Retinal pigment epithelial cell (primary cell): ENCODE measurements around the gene NKIRAS2.
"Not testable (repeated sequence)": the region's sequence is repeated elsewhere in the genome, so short reads cannot be mapped to it uniquely, and the experiment has no call there.

Source experiments
- DNase-seq: peaks from one replicate; pipeline ENCODE4 v3.0.0-alpha.2; 2010; ENCODE audit warnings: low read depth
- H3K4me3 ChIP-seq: 2 replicates; pipeline ENCODE4 v1.5.1; 2011; ENCODE audit warnings: mild to moderate bottlenecking, low read length, control low read depth, moderate library complexity
- TF ChIP-seq, protein P1 (sequence below): conservative IDR thresholded peaks from 2 replicates; pipeline ENCODE4 v1.5.1; 2011; ENCODE audit warnings: low read depth, low read length, control low read depth, inconsistent platforms

The NKIRAS2 gene

DNA sequence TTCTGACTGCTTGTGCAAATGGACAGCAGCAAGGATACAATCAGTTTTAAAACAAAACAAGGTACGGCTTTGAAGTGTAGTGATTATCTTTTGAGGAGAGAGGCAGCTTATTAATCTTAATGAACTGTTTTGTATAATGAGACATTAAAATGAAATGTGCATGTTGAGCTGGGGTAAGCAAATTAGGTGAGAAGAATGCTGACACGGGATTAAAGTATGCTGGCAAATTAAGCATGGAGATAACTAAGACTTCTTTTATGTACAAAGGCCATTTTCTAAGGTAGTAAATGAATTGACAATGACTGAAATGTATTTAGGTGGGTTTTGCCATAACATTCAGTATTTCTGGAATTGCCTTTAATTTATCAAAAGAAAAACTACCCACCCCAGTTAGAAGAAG is 21.4 kb upstream of the NKIRAS2 start:
- no peak overlapping the region for H3K4me3 ChIP-seq
- TF ChIP-seq, protein P1, sequence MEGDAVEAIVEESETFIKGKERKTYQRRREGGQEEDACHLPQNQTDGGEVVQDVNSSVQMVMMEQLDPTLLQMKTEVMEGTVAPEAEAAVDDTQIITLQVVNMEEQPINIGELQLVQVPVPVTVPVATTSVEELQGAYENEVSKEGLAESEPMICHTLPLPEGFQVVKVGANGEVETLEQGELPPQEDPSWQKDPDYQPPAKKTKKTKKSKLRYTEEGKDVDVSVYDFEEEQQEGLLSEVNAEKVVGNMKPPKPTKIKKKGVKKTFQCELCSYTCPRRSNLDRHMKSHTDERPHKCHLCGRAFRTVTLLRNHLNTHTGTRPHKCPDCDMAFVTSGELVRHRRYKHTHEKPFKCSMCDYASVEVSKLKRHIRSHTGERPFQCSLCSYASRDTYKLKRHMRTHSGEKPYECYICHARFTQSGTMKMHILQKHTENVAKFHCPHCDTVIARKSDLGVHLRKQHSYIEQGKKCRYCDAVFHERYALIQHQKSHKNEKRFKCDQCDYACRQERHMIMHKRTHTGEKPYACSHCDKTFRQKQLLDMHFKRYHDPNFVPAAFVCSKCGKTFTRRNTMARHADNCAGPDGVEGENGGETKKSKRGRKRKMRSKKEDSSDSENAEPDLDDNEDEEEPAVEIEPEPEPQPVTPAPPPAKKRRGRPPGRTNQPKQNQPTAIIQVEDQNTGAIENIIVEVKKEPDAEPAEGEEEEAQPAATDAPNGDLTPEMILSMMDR = no peak

DNA sequence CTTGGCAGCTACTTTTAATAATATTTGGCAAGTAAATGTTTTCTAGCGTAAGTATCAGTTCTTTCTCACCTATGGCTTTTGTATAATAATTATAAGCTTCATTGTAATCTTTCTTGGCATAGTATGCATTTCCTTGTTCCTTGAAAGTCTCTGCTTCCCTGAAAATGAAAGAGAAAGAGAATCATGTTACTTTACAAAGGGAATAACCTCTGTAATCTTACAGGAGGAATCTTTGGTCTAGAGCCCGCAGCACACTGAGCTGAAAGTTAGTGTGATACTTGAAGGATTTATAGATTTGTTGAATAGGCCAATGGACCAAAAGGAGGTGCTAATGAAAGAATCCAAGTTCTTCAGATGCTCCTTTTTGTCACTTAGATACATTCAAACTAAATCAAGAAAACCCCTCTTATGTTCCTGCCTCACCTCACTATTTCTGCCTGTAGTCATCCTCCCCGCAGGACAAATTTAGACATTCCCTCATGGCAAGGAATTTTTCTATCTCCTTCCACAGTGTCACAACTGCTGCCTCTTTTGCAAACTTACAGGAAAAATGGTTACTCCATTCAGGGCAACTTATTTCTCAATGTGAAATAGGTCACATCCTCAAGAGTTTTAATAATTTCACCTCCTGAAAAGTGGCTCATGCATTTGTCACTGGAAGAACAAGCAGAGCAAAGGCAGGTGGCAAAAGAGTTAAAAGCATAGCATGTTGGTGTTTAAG is 19.3 kb upstream of the NKIRAS2 start:
- H3K4me3 ChIP-seq = no peak overlapping the region
- DNase-seq = no peak
- TF ChIP-seq, protein P1 = no peak

More for the DNA sequence above, 21.4 kb upstream of the NKIRAS2 start:
- no peak for DNase-seq

DNA sequence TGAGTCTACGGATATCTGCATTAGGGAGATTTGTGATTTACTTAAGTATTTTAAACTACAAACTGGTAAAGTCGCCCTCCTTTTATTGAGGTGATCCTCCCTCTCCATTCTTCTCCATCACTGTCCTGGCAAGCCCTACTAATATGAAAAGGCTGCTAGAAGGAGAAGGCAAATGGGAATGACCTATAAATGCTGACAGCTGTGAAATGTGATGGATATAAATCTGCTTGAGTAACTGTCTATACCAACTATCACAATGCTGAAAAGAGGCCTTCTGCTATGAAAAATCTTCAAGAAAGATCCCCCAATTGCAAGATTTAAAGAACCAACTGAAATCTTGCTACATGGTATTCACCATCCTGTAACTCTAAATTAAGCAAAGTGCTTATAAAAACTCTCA is 18.2 kb upstream of the NKIRAS2 start:
- no peak overlapping the region for H3K4me3 ChIP-seq
- TF ChIP-seq, protein P1 = no peak
- DNase-seq = no peak

DNA sequence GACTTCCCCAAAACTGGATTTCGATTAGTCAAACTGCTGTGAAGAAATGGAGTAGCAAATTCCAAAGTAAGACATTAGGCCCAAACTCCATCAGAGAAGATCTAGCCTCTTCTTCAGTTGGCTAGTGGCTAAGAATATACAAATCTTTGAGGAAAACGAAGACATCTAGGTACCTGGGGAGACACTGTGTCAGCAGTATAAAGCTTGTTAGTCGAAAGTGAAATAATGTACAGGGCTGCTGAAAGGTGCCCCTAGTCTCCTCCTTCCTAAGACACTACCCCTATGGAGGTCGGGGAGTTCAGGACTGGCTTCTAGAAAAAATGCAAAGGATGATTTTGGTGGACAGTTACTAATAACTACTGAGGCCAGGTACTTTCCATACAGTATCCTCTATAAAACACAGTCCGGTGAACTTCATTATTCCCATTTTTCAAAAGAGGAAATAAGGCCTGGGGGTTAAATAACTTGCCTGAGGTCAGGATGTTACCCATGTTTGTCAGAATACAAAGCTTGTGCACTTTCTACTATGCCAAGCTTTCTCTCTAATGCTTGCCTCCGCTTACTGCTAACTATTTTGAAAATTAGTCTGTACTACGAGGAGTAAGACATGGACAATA is 17.6 kb upstream of the NKIRAS2 start:
- no peak overlapping the region for H3K4me3 ChIP-seq
- no peak for DNase-seq
- TF ChIP-seq, protein P1 = no peak

DNA sequence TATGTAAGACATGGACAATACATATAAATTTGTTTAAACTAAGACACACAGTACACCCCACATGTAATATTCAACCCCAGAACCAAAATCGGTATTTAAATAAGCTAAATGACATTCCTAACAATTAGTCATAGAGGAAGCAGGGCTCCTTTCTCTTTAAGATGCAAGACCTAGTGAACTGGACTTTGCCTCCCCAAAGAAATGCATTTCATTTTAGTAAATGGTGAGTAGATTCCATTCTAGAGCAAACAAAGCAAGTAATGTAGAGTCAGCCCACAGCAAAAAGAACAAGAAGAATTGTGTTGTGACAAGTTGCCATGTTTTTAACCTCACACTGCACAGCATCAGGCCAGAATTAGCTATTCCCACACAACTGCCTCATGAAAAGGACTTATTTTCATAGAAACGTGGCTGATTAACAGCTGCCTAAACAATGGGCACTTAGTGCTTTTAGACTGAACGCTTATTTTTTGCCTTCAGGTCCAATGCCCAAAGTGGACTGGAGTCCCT is 17.0 kb upstream of the NKIRAS2 start:
- H3K4me3 ChIP-seq = no peak overlapping the region
- no peak for DNase-seq
- TF ChIP-seq, protein P1 = no peak

DNA sequence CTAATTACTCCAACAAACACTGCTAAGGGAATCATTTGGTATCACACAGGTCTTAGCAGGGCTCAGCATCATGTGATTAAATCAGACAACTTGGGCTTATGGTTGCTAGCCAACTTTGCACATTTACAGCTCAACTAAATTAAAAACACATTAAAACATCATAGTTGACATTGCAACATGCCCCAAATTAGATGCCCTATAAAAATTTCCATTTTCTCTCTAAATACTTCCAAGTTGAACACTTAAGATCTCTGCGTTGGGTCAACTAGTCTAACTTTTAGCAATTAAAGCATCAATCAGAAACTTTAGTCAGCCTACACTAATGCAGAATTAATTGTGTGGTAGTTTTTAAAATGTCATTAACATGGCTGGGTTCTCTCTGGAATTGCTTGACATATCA is 14.7 kb upstream of the NKIRAS2 start:
- TF ChIP-seq, protein P1 = no peak
- no peak overlapping the region for H3K4me3 ChIP-seq
- no peak for DNase-seq

DNA sequence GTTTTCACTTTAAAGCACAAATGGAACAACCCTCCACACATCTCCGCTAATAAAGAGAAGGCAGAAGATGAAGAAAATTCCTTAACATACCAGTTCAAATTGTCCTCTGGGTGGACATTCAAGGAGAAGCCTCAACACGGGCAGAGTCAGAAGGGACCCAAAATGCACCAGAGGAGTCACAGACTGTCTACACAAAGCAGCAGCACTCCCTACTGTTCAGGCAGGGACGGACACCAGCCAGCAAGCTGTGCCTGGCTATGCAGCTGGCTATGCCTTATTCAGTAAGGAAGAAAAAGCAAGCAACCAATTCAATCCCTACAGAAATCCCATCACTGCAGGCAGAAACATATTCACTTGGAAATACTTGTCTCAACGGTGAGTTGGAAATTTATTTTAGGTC is 10.7 kb upstream of the NKIRAS2 start:
- TF ChIP-seq, protein P1 = peak; percentile 9
- no peak for DNase-seq
- no peak overlapping the region for H3K4me3 ChIP-seq

DNA sequence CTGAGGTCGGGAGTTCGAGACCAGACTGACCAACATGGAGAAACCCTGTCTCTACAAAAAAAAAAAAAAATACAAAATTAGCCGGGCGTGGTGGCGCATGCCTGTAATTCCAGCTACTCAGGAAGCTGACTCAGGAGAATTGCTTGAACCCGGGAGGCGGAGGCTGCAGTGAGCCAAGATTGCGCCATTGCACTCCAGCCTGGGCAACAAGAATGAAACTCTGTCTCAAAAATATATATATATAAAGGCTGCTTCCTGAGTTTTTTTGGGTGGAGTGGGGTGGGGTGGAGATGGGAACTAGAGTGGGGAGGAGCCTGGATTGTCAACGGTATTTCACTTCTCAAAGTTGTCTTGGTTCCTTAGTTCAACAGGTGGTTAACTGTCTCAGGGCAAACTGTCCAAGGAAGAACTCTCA is 9.6 kb upstream of the NKIRAS2 start:
- not testable (repeated sequence) for H3K4me3 ChIP-seq, DNase-seq
